Measurements from ENCODE around the gene IFNG-AS1. TPM values are rescaled to one million over a fixed set of nuclear protein-coding genes. Genes with fewer than 3 reads are reported as not detected.

IFNG-AS1 gene
- total and polyA plus RNA-seq, 2 donors from 2014 or later = 0.85 TPM; not detected in 1

- DNase-seq = no peak
- no peak for TF ChIP-seq CTCF (IDR thresholded peaks at IDR 0.05; ENCODE audit: borderline replicate concordance, extremely low read depth, insufficient read depth)
- intact Hi-C loops (cut with DNase I) = no loop called here
- Histone ChIP-seq H3K4me1 (ENCODE audit: control insufficient read depth in 2 of 3, insufficient read depth in 2 of 3, low read depth in 1 of 3, low read length in 3 of 3) (no peaks in the 10 kb centered on the region), H3K27me3 (ENCODE audit: control insufficient read depth, insufficient read depth, low read length) (no peaks in the 10 kb centered on the region), H3K4me3 (ENCODE audit: low read length in 3 of 3) (no peak overlapping the region), H3K9ac (ENCODE audit: low read length in 3 of 3) (no peak overlapping the region), H3K27ac (ENCODE audit: low read depth in 2 of 2, low read length in 2 of 2) (no peak overlapping the region), H3K36me3 (ENCODE audit: control insufficient read depth in 2 of 3, insufficient read depth in 3 of 3, low read length in 3 of 3) (no peaks in the 10 kb centered on the region), H3K9me3 (ENCODE audit: control insufficient read depth in 2 of 3, insufficient read depth in 1 of 3, low read length in 3 of 3) (peaks cover 0 to 4% (median 0%) of the 10 kb centered on the region in 3 donors)
- FAIRE-seq = no peak
Observed at GRCh38 chr12:68069275-68069674, 80.0 kb downstream of the IFNG-AS1 start.

Other genes starting within 250 kb of the IFNG-AS1 start
- not detected for gene IFNG, start 170.3 kb downstream of the IFNG-AS1 start, total RNA-seq
- gene IFNG, start 170.3 kb downstream of the IFNG-AS1 start, polyA plus RNA-seq (ENCODE audit: insufficient read depth, low read depth, low replicate concordance) = not detected
- not detected for gene IL26, start 236.4 kb downstream of the IFNG-AS1 start, total RNA-seq
- not detected for gene IL26, start 236.4 kb downstream of the IFNG-AS1 start, polyA plus RNA-seq (ENCODE audit: insufficient read depth, low read depth, low replicate concordance)

Data from kidney (tissue), 14 donors.